ENCODE data around the gene HMHB1.

Gene HMHB1

DNA sequence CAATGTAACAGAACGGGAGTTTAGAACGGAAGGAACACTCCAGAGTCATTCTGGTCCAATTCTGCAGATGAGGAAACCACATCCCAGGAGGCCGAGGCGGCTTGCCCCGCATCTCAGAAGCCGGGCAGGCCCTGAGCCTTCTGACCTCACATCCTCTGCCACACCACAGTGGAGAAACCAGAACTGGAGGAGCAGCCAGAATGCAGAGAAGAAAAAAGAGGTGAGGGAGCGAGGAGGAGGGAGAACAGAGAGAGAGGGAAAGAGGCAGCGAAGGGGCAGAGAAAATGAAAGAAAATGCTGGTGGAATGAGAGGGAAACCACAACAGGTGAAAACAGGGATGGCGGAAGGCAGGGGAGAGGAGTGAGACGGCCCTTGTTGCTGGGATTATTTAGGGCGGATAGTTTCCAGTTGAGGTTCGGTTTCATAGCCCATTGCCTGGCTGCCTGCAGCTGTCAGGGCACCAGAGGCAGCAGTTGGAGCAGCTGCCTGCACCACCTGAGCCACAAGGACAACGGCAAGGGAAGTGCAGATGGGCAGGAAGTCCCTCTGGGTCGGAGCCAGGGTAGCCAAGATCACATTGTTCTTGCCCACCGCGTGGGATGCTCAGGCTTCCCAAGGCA is at the start of gene HMHB1:
Gene HMHB1, plus strand, starts transcription at position 77 of the 621 bp plus-strand sequence.
- no peak for DNase-seq

GRCh38 chr5:143762636-143763220 is 49.2 kb upstream of the HMHB1 start:
- no peak for DNase-seq

- DNase-seq, result no peak
These were observed 44.8 kb upstream of the HMHB1 start for GRCh38 chr5:143767162-143767561.

DNA sequence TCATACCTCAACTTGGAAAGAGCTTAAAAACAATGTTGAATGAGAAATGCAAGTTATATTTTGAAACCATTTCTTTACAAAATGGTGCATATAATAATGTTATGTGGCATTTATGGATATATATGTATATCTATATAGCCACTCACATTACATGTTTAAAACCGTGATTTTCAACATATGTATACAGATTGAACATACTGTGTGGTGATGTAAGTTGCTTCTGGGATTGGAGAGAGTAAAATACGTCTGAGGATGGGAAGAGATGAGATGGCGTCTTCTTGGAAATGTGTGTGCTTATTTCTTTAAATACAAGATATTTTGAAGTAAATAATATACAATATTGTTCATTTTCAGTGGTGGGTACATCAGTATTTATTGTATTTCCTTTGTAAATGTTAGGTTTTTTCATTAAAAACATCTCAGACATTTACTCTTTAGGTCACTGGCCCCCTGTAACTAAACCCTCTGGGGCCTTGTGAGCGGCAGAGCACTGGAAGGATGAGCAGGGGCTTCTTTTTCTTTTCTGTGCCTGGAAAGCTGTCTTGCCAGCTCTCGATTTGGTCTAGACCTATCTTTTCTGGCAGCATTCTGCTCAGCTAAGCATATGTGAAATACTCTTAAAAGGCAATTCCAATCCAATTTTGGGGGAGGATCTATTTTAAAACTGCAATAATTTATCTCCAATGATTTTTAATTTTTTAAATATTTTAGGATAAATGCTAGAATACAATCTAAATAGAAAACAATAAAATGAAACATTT is 42.8 kb upstream of the HMHB1 start:
- DNase-seq, result no peak

DNA sequence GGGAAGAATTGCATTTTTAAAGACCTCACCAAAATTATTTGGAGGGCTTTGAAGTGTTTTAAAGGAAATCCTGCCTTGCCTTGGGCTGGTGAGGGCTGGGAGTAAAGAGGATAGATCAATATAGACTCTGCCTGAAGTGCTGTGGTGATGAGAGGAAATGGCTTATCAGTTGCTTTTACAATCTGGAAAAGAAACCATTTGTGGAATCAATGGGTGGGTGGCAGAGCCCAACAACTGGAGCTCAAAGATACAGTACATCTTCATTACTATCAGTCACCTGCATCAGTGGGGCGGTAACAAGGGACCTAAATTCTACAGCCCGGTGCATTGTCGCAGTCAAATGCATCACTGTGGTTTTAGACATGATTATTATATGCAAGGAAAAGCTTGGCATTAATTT is 41.5 kb upstream of the HMHB1 start:
- no peak for DNase-seq

GRCh38 chr5:143771189-143771588 is 40.8 kb upstream of the HMHB1 start:
- no peak for DNase-seq

GRCh38 chr5:143771602-143772001 is 40.4 kb upstream of the HMHB1 start:
- DNase-seq, result no peak

DNA sequence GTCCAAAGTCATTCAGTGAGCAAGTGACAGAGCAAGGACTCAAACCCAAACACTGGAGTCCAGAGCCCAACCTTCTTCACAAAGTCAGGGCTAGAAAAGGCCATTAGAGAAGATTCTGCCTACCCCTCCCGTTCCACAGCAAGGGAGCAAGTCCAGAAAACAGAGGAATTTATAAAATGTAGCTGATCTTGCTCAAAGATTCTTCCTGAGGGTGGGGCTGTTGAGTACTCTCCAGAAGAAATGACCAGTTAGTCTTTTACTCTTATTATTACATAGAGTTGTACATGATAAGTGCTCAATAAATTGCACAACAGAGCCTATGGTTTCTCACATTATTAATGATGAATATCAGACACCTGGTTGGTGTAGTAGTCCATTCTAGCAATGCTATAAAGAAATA is 39.3 kb upstream of the HMHB1 start:
- DNase-seq, result no peak

DNA sequence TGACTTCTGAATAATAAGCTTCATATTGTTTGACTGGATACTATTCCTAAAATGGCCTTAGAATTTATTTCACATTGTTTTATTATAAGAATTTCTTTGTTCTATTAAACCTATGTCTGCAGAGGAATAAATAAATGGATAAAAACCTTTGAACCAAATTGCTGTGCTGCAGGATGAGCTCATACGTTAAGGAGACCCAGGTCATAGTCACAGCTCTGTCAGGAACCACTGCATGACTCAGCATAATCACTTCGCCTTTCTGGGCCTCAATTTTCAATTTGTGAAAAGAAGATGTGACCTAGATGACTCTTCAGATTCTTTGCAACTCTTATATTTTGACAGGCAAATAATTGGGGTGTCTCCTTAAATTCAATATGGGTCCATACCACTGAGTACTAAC is 36.7 kb upstream of the HMHB1 start:
- no peak for DNase-seq

GRCh38 chr5:143776951-143777350 is 35.0 kb upstream of the HMHB1 start:
- DNase-seq, result no peak

- DNase-seq, result no peak
These were observed 32.5 kb upstream of the HMHB1 start for GRCh38 chr5:143779506-143779905.

- DNase-seq, result no peak
These were observed 29.9 kb upstream of the HMHB1 start for GRCh38 chr5:143781993-143782520.

GRCh38 chr5:143782588-143783386 is 29.2 kb upstream of the HMHB1 start:
- no peak for DNase-seq

DNA sequence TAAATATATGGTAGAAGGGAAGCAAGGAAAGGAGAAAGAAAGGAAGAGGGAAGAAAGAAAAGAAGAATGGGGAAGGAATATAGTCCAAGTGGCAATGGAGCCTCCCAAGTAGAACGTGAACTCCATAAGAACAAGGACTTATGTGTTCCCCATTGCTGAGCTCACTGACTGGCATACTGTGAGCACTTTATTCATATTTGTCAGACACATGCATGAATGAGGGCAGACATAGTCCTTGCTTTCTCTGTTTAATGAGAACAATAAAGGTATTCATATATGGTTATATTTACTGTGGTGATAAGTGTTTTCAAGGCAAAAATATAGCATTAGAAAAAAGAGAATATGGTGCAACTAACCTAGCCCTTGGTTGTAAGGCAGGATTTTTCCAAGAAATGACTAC is 23.6 kb upstream of the HMHB1 start:
- no peak for DNase-seq

- no peak for DNase-seq
These were observed 21.4 kb upstream of the HMHB1 start for GRCh38 chr5:143790457-143791112.

DNA sequence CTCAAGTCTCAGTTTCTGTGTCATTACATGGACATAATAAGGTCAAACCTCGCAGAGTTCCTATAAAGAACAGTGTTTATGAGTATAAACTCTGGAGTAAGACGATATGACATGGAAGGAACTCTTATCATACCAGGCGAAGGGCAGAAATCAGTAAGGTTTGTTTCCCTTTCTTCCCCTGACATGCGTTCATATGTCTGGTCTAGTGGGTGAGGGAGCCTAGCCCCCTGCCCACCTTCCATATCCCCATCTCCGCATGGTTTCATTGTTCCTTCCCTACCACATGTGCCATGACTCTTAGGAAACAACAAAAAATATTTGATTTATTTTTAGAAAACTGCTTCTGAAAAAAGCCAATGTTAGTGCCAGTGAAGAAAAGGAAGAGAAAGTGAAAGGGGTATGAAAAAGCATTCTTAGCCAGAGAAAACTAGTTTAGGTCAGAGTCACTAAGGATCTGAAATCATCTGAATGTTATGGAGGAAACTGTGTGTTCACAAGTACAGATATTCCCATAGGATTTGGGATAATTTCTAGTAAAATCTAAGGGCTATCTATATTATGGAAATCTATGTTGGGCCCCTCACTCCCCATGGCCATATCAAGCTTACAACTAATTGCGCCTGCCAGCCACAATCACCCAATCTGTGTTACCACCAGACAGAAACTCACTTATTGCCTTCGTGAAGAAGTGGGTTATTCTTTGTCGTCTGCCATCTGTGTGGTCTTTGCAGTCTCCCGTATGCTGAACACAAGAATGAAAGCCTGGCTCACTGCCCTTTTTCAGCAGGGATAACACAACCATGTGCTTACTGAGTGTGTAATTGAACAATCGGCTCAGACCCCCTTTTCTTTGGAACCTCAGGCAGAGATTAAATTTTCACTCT is 19.9 kb upstream of the HMHB1 start:
- DNase-seq, result peak; percentile 48

- no peak for DNase-seq
These were observed 18.7 kb upstream of the HMHB1 start for GRCh38 chr5:143793249-143793648.

GRCh38 chr5:143796125-143796524 is 15.8 kb upstream of the HMHB1 start:
- no peak for DNase-seq

- no peak for DNase-seq
These were observed 15.2 kb upstream of the HMHB1 start for GRCh38 chr5:143796753-143797152.

DNA sequence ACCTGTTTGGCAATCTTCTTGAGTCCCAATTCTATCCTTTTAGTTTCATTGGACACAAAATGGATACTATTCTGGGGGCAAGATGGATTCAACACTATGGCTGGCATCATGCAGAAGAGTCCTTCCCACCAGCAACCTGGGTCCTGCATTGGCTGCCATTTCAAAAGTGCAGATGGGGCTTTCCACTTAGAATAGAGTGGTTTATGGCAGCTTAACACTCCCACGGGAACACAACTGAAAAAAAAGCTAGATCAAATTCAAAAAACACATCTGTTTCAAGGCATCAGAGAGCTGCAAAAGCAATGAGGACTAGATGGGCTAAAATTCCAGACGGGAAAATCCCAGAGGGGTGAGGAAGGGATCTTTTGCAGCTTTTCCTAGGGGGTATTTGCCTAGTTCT is 11.2 kb upstream of the HMHB1 start:
- peak; percentile 18 for DNase-seq

DNA sequence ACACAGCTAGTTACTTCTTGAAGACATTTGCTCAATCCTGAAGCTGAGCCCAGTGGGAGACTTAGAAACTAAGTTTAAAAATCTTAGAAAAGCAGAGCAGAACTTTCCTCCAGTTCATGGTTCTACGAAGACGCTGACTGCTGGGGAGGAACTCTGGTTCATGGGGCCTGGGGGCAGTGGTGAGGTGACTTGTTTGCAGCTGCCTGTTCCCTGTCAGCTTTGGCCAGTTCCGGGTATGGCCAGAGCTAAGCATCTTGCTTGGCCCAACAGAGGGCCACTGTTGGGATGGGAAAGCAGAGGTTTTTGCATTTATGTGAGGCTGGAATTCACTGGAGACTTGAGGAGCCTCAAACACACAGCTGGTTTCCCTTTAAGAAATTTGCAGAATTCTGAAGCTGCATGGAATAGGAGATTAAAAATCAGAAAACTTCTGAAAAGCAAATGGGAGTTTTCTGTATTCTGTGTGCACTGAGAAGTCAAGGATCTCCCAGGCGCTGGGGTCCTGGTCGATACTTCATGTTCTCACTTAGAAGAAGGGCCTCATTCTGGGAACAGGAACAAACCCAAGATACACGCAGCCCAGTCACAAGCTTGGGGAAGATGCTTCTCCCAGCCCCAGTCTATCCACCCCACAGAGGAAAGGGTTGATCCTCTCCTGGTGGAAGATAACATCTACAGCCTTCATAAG is 10.6 kb upstream of the HMHB1 start:
- DNase-seq, result no peak
